DMS79 (cell line): ENCODE measurements around the gene HIC1.

Experiments
- DNase-seq: peaks from one replicate; lab custom pipeline; 2025; lab: John Stamatoyannopoulos, UW

Gene HIC1

GRCh38 chr17:2060385-2060658 is 5.4 kb downstream of the HIC1 start:
- DNase-seq, result no peak

DNA sequence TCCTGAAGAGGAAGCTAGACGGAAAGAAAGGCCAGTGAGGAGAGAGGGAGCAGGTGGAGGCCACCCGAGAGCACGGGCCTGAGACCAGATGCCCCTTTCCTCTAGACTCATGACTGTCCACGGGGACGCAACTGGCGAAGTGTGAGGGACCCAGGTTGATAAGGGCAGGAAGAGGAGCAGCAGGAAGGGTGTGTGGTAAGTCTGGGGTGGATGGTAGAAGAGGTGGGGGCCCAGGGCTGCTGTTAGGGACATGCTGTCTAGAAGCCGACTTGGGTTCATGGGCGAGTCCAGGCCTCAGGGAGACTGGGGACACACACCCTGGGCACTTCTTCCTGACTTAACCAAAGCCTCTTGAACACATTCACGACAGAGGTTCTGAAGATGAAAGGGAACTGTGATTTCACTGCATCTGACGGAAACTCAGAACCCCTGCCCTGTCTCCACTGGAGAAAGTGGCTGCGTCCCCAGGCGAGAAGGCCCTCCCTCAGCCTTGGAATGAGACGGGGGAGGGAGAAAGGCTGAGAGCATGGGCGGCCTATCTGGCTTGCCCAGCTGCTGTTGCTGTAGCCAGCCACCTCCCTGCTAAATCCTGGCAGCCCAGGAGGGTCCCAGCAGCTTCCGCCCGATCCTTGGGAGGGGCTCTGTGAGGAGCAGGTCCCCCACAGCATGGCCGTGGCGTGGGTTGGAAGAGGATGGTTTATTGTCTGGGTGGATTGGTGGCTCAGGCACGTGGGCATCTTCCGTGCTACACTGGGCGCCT is 6.0 kb downstream of the HIC1 start:
- no peak for DNase-seq

DNA sequence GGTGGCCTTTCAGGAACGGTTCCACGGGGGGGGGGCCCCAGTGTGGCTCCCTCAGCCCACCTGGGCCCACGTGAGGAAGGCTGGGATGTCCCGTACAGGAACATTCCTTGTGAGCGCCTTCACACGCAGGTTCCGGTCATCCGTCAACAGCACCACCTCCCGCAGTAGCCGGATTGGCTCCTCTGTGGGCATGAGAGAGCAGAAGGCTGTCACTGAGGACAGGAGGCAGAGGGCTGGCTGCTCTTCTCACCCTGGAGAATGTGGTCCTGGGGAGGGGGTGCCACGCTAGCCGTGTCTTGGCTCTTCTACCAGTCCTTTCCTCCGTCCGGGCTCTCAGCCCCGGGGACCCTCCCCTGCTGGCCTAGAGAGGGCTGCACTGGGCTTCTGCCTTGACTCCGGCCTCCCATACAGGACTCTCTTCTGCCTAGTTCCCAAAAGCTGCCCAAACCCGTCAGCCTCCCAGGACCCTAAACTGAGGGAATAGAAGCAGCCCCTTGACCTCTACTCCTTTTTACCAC is 6.6 kb downstream of the HIC1 start:
- no peak for DNase-seq

DNA sequence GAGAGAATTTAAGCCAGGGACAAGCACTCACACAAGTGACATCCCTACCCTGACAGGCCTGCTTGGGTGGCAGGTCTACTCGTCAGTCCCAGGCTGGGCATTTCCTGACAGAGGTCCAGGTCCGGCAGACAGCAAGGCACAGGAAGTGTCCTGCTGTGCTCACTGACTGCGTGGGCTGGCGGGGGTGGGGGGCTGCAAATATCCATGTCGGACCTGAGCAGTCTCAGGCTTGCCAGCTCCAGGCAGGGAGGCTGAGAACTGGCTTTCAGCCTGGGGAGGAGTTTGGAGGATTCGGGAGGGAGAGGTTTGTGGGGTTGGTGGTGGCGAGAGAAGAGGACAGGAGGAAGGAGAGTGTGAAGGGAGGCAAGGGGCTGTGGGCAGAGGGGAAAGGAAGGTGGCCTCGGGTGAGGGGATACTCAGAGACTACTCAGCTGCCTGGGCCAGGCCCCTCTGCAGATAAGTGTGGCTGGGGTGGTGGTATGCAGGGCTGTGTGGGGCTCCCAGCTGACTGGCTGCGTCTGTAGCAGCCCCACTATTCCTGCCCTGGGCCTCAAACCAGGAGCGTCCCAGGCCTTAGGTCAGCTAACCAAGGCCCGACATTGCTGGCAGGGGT is 7.8 kb downstream of the HIC1 start:
- DNase-seq, result no peak

DNA sequence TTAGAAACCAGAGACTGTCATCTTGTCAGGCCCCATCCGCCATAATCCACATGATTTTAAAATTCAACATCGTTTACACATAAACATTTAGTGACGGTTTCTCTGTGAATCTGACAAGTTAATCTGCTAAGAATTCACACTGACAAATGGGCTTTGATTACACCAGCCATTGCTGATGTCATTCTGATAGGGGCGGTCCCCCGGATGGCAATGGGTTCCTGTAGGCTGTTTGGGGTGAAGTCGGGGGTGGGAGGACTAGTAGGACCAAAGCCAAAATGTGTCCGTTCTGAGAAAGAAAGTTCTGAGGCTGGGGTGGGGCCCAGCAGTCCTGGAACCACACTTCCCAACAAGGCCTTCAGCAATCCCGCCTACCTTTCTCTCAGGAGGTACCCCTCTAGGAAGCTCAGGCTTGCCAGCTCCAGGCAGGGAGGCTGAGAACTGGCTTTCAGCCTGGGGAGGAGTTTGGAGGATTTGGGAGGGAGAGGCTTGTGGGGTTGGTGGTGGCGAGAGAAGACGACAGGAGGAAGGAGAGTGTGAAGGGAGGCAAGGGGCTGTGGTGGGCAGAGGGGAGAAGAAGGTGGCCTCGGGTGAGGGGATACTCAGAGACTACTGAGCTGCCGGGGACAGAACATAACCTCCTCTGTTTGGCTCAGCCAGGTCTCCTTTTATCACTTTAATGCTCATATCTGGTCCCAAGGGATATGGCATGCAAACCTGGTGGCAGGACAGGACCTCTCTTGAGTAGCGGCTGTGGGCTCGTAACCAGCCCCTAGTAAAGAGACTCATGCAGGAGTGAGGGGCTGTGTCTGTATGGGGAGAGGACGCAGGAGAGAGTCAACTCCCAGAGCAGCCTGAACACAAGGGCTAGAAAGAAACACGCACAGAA is 8.6 kb downstream of the HIC1 start:
- no peak for DNase-seq

GRCh38 chr17:2064147-2064489 is 9.2 kb downstream of the HIC1 start:
- DNase-seq, result no peak

DNA sequence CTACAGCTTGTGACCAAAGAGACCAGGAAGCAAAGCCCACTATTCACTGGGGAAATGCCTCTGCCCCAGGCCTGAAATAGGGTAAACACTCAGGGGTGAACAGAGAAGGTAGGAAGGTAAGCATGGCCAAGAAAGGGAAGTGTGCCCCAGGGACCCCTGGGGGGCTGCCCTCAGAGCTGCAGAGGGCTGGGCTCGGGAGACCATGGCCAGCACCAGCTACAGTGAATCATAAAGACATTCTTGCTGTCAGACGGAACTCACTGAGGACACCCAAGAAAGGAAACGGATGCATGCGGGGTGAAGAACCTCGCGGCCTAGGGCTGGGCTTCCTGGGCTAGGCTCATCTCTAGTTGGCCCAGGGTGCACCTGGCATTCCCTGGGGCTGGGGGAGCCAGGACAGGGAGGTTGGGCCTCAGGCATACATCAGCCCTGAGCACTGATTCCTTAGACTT is 9.6 kb downstream of the HIC1 start:
- DNase-seq, result no peak

GRCh38 chr17:2064980-2065785 is 10.3 kb downstream of the HIC1 start:
- DNase-seq, result no peak

DNA sequence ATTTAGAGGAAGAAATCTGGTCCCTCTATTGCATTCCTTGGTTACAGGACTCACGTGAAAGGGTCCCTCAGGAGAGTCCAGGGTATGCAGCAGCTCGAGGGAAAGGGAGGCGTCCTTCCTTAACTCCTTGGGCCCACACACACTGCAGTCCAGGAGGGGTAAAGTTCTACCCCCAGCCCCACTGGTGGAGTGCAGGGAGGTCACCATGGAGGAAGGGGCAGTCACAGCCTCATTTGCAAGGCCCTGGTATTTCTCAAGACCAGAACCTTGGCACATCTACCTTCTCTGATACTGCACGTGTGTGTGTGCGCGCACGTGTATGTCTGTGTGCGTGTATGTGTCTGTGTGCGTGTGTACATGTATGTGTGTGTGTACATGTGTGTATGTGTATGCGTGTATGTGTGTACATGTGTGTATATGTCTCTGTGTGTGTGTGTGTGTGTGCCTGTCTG is 11.1 kb downstream of the HIC1 start:
- DNase-seq, result no peak

DNA sequence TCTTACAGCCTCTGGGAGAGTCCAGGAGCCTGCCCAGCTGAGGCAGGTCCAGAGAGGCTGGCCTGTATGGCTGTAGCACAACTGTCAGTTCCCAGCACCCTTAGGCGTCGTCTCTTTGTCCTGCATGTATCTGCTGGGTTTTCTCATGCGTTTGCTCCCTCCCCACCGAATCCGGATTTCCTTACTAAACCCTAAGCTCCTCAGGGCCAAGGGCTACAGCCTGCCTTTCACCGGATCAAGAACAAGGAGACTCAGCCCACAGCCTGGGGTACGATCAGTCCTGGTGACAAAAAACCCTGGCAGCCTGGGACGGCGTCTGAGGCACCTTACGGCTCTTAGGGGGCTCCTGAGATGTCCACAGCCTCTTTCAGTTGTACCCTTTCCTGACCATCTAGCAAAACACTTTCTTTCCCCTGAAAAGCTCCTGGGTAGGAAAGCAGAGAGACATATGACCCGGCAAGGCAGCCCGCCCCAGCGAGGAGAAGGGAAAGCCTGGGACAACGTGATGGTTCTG is 12.2 kb downstream of the HIC1 start:
- no peak for DNase-seq

- no peak for DNase-seq
Measured at GRCh38 chr17:2067608-2068024, 12.7 kb downstream of the HIC1 start.

- no peak for DNase-seq
Measured at GRCh38 chr17:2068031-2068518, 13.2 kb downstream of the HIC1 start.

DNA sequence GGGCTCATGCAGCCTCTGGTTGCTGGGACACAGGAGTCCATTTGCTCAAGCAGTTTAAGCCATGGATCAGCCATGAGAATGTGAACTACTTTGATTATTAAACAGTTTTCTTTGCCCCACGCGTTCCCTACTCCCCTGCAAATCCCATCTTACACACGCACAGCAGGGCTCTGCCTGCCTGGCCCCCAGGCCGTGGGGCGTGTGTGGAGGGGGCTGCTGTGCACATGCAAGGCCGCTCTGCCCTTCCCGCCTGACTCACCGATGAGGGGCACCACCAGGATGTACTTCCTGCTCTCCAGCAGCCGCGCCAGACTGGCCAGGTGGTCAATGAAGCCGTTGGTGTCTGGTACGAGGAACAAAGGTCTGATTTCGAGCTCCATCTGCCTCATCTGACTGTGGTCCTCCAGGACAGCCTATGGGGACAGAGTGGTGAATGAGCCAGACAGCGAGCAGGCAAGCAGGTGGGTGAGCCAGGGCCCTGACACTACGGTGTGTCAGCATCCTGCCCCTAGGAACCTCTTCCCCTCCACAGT is 13.7 kb downstream of the HIC1 start:
- no peak for DNase-seq

GRCh38 chr17:2070241-2071023 is 15.5 kb downstream of the HIC1 start:
- no peak for DNase-seq

DNA sequence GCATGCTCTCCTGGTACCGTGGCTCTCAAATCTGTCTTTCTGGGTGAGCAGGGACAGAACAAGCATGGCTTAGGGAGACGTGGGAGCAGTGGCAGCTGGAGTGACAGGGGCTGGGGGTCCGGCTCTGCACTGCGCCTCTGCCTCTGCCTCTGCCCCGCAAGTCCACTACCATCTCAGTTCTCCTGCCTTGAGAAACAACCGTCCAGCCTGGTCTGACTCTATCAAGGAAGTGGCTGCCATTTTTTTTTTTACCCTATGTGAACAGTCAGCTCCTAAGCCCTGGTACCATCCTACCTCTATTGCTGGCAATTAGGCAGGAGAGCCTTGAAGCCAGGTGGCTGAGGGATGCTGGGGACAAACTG is 16.1 kb downstream of the HIC1 start:
- no peak for DNase-seq

DNA sequence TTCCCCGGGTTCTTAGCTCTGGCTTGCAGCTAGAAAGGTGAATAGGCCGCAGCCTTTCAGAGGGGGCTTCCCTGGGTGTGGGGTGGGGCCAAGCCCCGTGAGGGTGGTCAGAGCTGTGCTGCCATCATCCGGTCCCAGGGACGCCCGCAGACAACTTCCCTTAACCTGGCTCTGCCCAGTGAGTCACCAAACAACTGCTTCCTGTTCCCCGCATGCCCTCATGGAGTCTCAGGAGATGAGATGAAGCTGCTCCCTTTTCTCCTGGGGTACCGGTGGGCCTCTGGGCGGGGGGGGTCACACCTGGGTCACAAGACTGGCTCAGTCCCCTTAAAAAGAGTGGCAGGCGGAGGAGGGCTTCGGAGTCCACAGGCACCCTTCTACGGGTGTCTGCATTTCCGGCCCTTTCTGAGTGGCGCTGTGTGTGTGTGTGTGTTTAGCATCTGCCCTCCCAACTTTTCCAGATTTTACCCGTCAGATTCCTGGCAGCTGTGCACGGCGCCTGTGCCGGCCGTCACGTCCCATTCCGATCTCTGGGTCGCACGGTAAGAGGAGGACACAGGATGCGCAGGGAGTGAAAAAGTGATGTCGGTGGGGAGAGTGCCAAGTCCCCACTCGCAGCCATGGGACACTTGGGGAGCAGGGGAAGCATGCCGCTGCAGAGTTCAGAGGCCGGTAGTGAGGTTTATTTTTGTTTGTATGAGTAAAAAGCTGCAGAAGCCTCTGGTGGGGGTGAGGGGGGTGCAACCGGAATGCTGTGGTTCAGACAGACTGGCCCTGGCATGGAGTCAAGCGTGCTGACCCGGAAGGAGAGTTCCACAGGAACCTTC is 16.8 kb downstream of the HIC1 start:
- no peak for DNase-seq

DNA sequence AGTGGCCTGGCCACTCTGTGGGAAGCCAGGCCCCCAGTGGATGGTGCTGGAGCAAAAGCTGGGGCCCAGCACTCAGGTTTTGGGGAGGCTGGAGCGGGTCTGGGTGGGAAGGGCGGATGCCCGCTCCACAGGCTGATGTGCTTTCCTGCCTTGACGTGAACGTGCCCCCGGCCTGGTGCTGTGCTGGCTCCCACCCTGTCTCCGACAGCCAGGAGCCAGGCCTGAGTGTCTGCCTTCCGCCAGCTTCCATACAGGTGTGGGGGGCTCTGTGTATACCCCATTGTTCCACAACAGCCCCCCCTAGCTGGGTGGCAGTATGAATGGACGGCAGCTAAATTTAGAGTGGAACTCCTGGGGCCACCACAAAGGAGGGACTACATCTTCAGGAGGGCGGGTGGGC is 20.0 kb downstream of the HIC1 start:
- DNase-seq, result no peak

GRCh38 chr17:2075336-2076086 is 20.6 kb downstream of the HIC1 start:
- DNase-seq, result no peak
